ENCODE results near the gene NASP. TPM values are rescaled to one million over a fixed set of nuclear protein-coding genes. Genes with fewer than 3 reads are reported as not detected.

The NASP gene
- total and polyA plus RNA-seq, 3 experiments from 2014 or later = 79.9 to 219 (median 212) TPM

GRCh38 chr1:45610589-45611226 is 26.9 kb downstream of the NASP start:
- H3K27ac ChIP-seq (ENCODE audit: low read depth, low read length) = no peak overlapping the region
- H3K27ac Mint-ChIP-seq = peak overlapping the region in 2 of 8 donors; percentile 44 to 66
- no peaks in the 10 kb centered on the region for H3K4me1 ChIP-seq (ENCODE audit: insufficient read depth, low read length)
- peaks cover 34% of the 10 kb centered on the region for H3K36me3 ChIP-seq (ENCODE audit: insufficient read depth, low read length)
- H3K4me3 Mint-ChIP-seq = no peak overlapping the region
- peaks cover 12 to 22% (median 18%) of the 10 kb centered on the region in 3 donors for H3K4me1 Mint-ChIP-seq
- no peak overlapping the region for H3K4me3 ChIP-seq (ENCODE audit: low read length)
- POLR2A ChIA-PET = no interaction called here
- no peak for DNase-seq
- H3K9me3 Mint-ChIP-seq = no peaks in the 10 kb centered on the region
- H3K9me3 ChIP-seq (ENCODE audit: low read length) = no peaks in the 10 kb centered on the region
- CTCF ChIA-PET = no interaction called here
- peaks cover 0 to 90% (median 25%) of the 10 kb centered on the region in 3 donors for H3K36me3 Mint-ChIP-seq
- no peaks in the 10 kb centered on the region for H3K27me3 Mint-ChIP-seq
- H3K27me3 ChIP-seq (ENCODE audit: insufficient read depth, low read length, poor library complexity, severe bottlenecking) = no peaks in the 10 kb centered on the region

GRCh38 chr1:45612941-45613579 is 29.2 kb downstream of the NASP start:
- ChIA-PET CTCF (no interaction called here), POLR2A (no interaction called here)
- Histone ChIP-seq H3K9me3 (ENCODE audit: low read length) (no peaks in the 10 kb centered on the region), H3K27me3 (ENCODE audit: insufficient read depth, low read length, poor library complexity, severe bottlenecking) (no peaks in the 10 kb centered on the region), H3K4me3 (ENCODE audit: low read length) (no peak overlapping the region), H3K27ac (ENCODE audit: low read depth, low read length) (no peak overlapping the region), H3K36me3 (ENCODE audit: insufficient read depth, low read length) (peaks cover 32% of the 10 kb centered on the region), H3K4me1 (ENCODE audit: insufficient read depth, low read length) (no peaks in the 10 kb centered on the region)
- H3K36me3 Mint-ChIP-seq = peaks cover 0 to 90% (median 20%) of the 10 kb centered on the region in 3 donors
- H3K9me3 Mint-ChIP-seq = no peaks in the 10 kb centered on the region
- H3K4me3 Mint-ChIP-seq = no peak overlapping the region
- no peak for DNase-seq
- peaks cover 5 to 11% (median 10%) of the 10 kb centered on the region in 3 donors for H3K4me1 Mint-ChIP-seq
- H3K27me3 Mint-ChIP-seq = no peaks in the 10 kb centered on the region
- peak overlapping the region in 3 of 8 donors; percentile 5 to 42 (median 24) for H3K27ac Mint-ChIP-seq

GRCh38 chr1:45615885-45616284 is 32.0 kb downstream of the NASP start:
- Mint-ChIP-seq H3K27ac (peak overlapping the region in 3 of 8 donors; percentile 17 to 79 (median 45)), H3K9me3 (no peaks in the 10 kb centered on the region), H3K4me1 (no peaks in the 10 kb centered on the region), H3K36me3 (peaks cover 0 to 88% (median 15%) of the 10 kb centered on the region in 3 donors), H3K4me3 (no peak overlapping the region), H3K27me3 (no peaks in the 10 kb centered on the region)
- Histone ChIP-seq H3K9me3 (ENCODE audit: low read length) (no peaks in the 10 kb centered on the region), H3K4me1 (ENCODE audit: insufficient read depth, low read length) (no peaks in the 10 kb centered on the region), H3K4me3 (ENCODE audit: low read length) (no peak overlapping the region), H3K27me3 (ENCODE audit: insufficient read depth, low read length, poor library complexity, severe bottlenecking) (no peaks in the 10 kb centered on the region), H3K36me3 (ENCODE audit: insufficient read depth, low read length) (peaks cover 30% of the 10 kb centered on the region), H3K27ac (ENCODE audit: low read depth, low read length) (no peak overlapping the region)
- CTCF ChIA-PET = no interaction called here
- POLR2A ChIA-PET = no interaction called here
- DNase-seq = no peak

- Mint-ChIP-seq H3K4me1 (no peaks in the 10 kb centered on the region), H3K9me3 (no peaks in the 10 kb centered on the region), H3K36me3 (peaks cover 0 to 82% (median 12%) of the 10 kb centered on the region in 3 donors), H3K27ac (peak overlapping the region in 2 of 8 donors; percentile 17 to 34), H3K27me3 (no peaks in the 10 kb centered on the region), H3K4me3 (no peak overlapping the region)
- DNase-seq = no peak
- POLR2A ChIA-PET = no interaction called here
- Histone ChIP-seq H3K27me3 (ENCODE audit: insufficient read depth, low read length, poor library complexity, severe bottlenecking) (no peaks in the 10 kb centered on the region), H3K4me3 (ENCODE audit: low read length) (no peak overlapping the region), H3K4me1 (ENCODE audit: insufficient read depth, low read length) (no peaks in the 10 kb centered on the region), H3K36me3 (ENCODE audit: insufficient read depth, low read length) (peaks cover 27% of the 10 kb centered on the region), H3K9me3 (ENCODE audit: low read length) (no peaks in the 10 kb centered on the region), H3K27ac (ENCODE audit: low read depth, low read length) (no peak overlapping the region)
- CTCF ChIA-PET = no interaction called here
Measured at GRCh38 chr1:45617618-45618017, 33.8 kb downstream of the NASP start.

- peaks cover 21% of the 10 kb centered on the region for H3K36me3 ChIP-seq (ENCODE audit: insufficient read depth, low read length)
- Mint-ChIP-seq H3K4me1 (no peaks in the 10 kb centered on the region), H3K4me3 (no peak overlapping the region), H3K27ac (peak overlapping the region in 5 of 8 donors; percentile 56 to 78 (median 61)), H3K27me3 (no peaks in the 10 kb centered on the region), H3K36me3 (peaks cover 0 to 79% (median 15%) of the 10 kb centered on the region in 3 donors), H3K9me3 (no peaks in the 10 kb centered on the region)
- CTCF ChIA-PET = no interaction called here
- H3K9me3 ChIP-seq (ENCODE audit: low read length) = no peaks in the 10 kb centered on the region
- H3K4me1 ChIP-seq (ENCODE audit: insufficient read depth, low read length) = no peaks in the 10 kb centered on the region
- no peak for DNase-seq
- H3K27ac ChIP-seq (ENCODE audit: low read depth, low read length) = no peak overlapping the region
- H3K27me3 ChIP-seq (ENCODE audit: insufficient read depth, low read length, poor library complexity, severe bottlenecking) = no peaks in the 10 kb centered on the region
- H3K4me3 ChIP-seq (ENCODE audit: low read length) = no peak overlapping the region
- POLR2A ChIA-PET = no interaction called here
Measured at GRCh38 chr1:45619149-45619921, 35.5 kb downstream of the NASP start.

- H3K27me3 Mint-ChIP-seq = no peaks in the 10 kb centered on the region
- no peak overlapping the region for H3K4me3 ChIP-seq (ENCODE audit: low read length)
- H3K36me3 Mint-ChIP-seq = peaks cover 0 to 74% (median 12%) of the 10 kb centered on the region in 3 donors
- no peaks in the 10 kb centered on the region for H3K9me3 ChIP-seq (ENCODE audit: low read length)
- ChIA-PET CTCF (interaction anchor here (1.2 kb wide), 1 partner anchor 493 kb away, joined by 3 read pairs; no protein-coding TSS in a partner anchor), POLR2A (no interaction called here)
- no peaks in the 10 kb centered on the region for H3K4me1 Mint-ChIP-seq
- DNase-seq = no peak
- no peaks in the 10 kb centered on the region for H3K27me3 ChIP-seq (ENCODE audit: insufficient read depth, low read length, poor library complexity, severe bottlenecking)
- H3K36me3 ChIP-seq (ENCODE audit: insufficient read depth, low read length) = peaks cover 10% of the 10 kb centered on the region
- no peaks in the 10 kb centered on the region for H3K4me1 ChIP-seq (ENCODE audit: insufficient read depth, low read length)
- peak overlapping the region in 1 of 7 donors; percentile 34 for H3K4me3 Mint-ChIP-seq
- H3K9me3 Mint-ChIP-seq = no peaks in the 10 kb centered on the region
- H3K27ac ChIP-seq (ENCODE audit: low read depth, low read length) = no peak overlapping the region
- peak overlapping the region in 7 of 8 donors; percentile 1 to 81 (median 43) for H3K27ac Mint-ChIP-seq
Measured at GRCh38 chr1:45620588-45621500, 37.0 kb downstream of the NASP start.

GRCh38 chr1:45621501-45621836 is 37.6 kb downstream of the NASP start:
- peak overlapping the region in 4 of 8 donors; percentile 5 to 87 (median 24) for H3K27ac Mint-ChIP-seq
- no peaks in the 10 kb centered on the region for H3K4me1 ChIP-seq (ENCODE audit: insufficient read depth, low read length)
- H3K27ac ChIP-seq (ENCODE audit: low read depth, low read length) = no peak overlapping the region
- peaks cover 3% of the 10 kb centered on the region for H3K36me3 ChIP-seq (ENCODE audit: insufficient read depth, low read length)
- CTCF ChIA-PET = interaction anchor here (1.2 kb wide), 1 partner anchor 493 kb away, joined by 3 read pairs; no protein-coding TSS in a partner anchor
- no peaks in the 10 kb centered on the region for H3K27me3 Mint-ChIP-seq
- H3K27me3 ChIP-seq (ENCODE audit: insufficient read depth, low read length, poor library complexity, severe bottlenecking) = no peaks in the 10 kb centered on the region
- H3K9me3 ChIP-seq (ENCODE audit: low read length) = no peaks in the 10 kb centered on the region
- no peak for DNase-seq
- POLR2A ChIA-PET = no interaction called here
- no peak overlapping the region for H3K4me3 Mint-ChIP-seq
- H3K36me3 Mint-ChIP-seq = peaks cover 0 to 70% (median 6%) of the 10 kb centered on the region in 3 donors
- H3K4me1 Mint-ChIP-seq = no peaks in the 10 kb centered on the region
- H3K9me3 Mint-ChIP-seq = no peaks in the 10 kb centered on the region
- H3K4me3 ChIP-seq (ENCODE audit: low read length) = no peak overlapping the region
